D721Med (cell line): ENCODE results near the gene EDDM3A.
"Not testable (repeated sequence)": the region's sequence is repeated elsewhere in the genome, so short reads cannot be mapped to it uniquely, and the experiment has no call there.

Experiments
- DNase-seq: peaks from one replicate; pipeline ENCODE4 v3.0.0; 2011; ENCODE audit warnings: low spot score; ENCODE audit not compliant: insufficient read length
- FAIRE-seq: peaks from 2 replicates; lab custom pipeline; 2011; peaks lifted over from hg19 to GRCh38; lab: Jason Lieb, UNC
- TF ChIP-seq, protein P1 (sequence below): IDR thresholded peaks from 2 replicates; pipeline ENCODE4 v1.5.1; 2012; ENCODE audit warnings: mild to moderate bottlenecking, control low read depth; ENCODE audit not compliant: insufficient read depth; ENCODE audit errors: missing control alignments

The EDDM3A gene

DNA sequence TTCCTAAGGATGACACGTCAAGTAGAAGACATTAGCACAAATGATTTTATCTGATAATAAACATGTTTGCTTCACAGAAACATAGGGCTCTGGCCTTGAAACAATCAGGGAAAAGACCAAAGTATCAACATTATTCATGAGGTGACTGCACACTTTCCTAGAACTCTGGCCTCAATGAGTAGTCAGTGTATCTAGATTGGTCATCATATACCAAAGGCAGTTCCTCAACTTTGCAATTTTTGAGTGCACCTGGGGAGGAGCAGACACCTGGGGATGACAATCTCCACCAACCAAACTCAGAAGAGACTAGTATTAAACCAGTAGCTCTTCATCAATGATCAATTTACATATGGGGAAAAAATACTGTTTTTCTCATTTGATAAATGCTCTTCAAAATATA is 4.5 kb downstream of the EDDM3A start:
- TF ChIP-seq, protein P1, sequence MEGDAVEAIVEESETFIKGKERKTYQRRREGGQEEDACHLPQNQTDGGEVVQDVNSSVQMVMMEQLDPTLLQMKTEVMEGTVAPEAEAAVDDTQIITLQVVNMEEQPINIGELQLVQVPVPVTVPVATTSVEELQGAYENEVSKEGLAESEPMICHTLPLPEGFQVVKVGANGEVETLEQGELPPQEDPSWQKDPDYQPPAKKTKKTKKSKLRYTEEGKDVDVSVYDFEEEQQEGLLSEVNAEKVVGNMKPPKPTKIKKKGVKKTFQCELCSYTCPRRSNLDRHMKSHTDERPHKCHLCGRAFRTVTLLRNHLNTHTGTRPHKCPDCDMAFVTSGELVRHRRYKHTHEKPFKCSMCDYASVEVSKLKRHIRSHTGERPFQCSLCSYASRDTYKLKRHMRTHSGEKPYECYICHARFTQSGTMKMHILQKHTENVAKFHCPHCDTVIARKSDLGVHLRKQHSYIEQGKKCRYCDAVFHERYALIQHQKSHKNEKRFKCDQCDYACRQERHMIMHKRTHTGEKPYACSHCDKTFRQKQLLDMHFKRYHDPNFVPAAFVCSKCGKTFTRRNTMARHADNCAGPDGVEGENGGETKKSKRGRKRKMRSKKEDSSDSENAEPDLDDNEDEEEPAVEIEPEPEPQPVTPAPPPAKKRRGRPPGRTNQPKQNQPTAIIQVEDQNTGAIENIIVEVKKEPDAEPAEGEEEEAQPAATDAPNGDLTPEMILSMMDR, result no peak
- FAIRE-seq (no peak), DNase-seq (no peak)

DNA sequence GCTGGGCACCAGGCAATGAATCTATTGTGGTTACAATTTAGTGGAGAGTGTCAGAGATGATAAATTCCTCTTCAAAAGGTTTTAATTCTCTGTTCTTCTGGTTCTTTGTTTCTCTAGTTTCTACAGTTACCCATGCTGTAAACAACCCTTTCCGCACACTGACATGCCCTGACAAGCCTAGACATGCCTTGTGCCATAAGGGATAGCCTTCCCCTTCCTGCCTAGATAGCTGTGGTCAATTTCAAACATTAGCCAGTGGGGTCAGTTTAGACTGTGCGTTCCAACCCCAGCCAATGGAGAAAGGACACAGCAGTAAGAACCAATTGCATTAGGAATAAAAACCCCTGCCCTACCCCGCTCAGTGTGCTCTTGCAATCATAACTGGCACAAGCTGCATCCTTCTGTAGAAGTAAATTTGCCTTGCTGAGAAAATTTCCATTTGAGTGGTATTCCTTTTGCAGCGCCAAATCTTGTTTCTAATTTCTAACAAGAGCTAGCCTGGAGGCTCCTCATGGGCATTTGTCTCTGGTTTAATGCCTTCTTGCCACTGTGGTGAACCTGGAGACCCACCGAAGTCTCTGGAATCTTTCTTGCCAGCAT is 6.4 kb downstream of the EDDM3A start:
- FAIRE-seq (no peak), DNase-seq (no peak)

DNA sequence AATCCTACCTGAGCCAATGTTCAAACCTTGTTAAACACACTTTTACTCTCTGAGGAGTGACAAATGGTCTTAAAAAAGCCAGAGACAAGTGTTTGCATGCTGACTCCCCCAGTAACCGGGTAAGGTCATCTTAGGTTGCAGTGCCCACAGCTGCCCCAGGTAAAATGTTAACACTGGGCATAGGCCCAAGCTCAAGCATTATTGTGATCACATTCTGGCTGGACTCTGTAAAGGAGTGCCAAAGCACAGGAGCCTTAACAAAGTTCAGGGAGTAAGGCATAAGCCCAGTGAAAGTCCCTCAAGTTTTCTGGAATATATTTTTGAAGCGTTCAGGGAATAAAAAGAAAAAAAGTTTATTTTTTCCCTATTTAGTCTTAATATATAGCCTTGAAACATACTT is 8.6 kb downstream of the EDDM3A start:
- DNase-seq (no peak), FAIRE-seq (no peak)
- TF ChIP-seq, protein P1, result no peak

More for the DNA sequence above, 6.4 kb downstream of the EDDM3A start:
- TF ChIP-seq, protein P1, result no peak

DNA sequence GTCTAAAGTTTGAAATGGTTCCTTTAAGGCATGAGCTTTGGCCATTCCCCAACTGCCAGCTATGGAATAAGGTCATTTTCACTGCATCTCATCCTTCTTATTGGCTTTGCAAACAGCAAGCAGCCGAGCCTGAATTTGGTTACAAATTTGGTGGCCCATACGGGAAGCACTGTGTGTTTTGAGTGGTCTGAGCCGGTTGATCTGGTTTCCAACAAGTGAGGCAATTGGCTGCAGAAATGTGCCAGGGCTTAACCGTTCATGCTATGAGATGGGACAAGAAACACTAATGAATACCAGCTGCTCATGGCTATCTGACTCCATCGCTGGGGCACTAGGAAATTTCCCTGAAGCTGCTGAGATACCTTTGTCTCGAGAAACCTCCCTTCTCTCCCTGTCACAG is 9.3 kb downstream of the EDDM3A start:
- TF ChIP-seq, protein P1, result no peak
- FAIRE-seq (no peak), DNase-seq (no peak)

DNA sequence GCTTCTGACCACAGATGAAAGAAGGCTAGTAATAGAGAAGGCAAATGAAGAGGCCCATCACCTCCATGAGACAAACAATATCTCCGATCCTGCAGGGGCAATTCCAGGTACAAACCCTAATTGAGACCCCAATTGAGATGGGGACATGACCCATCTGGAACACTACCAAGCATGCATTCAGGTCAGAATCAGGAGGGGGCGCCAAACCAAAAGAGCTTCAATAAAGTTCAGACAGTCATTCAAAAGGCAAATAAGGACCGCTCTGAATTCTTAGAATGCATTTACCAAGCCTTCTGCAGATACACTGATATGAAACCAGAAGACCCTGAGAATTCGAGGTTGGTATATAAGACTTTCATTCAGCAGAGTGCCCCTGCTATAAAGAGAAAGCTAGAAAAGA is 12.3 kb downstream of the EDDM3A start:
- no peak for FAIRE-seq
- no peak for DNase-seq
- TF ChIP-seq, protein P1, result no peak

DNA sequence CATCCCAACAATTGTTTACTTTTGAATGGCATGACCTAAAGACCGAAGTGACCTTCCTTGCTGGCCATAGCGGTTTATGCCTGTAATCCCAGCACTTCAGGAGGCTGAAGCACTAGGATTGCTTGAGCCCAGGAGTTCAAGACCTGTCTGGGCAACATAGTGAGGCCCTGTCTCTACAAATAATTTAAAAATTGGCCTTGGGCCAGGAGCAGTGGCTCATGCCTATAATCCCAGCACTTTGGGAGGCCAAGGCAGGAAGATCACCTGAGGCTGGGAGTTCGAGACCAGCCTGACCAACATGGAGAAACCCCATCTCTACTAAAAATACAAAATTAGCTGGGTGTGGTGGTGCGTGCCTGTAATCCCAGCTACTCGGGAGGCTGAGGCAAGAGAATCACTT is 13.8 kb downstream of the EDDM3A start:
- FAIRE-seq, DNase-seq: not testable (repeated sequence)

DNA sequence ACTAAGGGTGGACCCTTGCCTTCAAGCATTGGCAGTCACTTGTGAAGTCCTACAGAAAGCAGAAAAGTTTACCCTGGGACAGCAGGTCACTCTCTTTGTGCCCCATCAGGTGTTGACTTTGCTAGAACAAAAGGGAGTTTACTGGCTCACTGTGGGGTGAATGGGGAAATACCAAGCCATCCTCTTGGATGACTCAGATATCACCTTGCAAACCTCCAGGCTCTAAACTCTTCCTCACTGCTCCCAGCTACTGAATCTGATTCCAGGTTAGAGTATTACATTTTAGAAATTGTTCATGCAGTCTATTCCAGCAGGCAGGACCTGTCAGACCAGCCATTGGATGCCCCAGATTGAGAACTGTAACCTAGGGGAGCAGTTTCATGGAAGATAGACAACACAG is 15.3 kb downstream of the EDDM3A start:
- FAIRE-seq (no peak), DNase-seq (no peak)
- TF ChIP-seq, protein P1, result no peak

DNA sequence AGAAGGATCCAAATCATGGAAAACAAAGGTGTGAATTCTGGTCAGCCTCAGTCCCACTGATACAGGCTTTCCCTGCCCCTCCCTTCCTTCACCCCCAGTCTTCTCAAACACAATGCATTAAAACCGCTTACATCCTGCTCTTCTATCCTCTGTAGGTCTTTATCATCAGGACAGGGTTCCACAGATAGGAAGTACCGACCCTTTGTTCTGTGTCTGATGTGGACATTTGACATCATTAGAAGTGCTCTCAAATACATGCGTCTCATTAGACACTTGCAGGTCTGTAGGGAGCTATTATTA is 22.9 kb downstream of the EDDM3A start:
- TF ChIP-seq, protein P1, result no peak
- FAIRE-seq (no peak), DNase-seq (no peak)
